GM21529 (cell line): ENCODE data around the gene CEP192.
"Not testable (repeated sequence)": the region's sequence is repeated elsewhere in the genome, so short reads cannot be mapped to it uniquely, and the experiment has no call there.

Experiments
- ATAC-seq: cut with Tn5 transposase; IDR thresholded peaks from one replicate; pipeline ENCODE4 v1.9.1; 2021; ENCODE audit not compliant: unreplicated experiment

Gene CEP192, protein sequence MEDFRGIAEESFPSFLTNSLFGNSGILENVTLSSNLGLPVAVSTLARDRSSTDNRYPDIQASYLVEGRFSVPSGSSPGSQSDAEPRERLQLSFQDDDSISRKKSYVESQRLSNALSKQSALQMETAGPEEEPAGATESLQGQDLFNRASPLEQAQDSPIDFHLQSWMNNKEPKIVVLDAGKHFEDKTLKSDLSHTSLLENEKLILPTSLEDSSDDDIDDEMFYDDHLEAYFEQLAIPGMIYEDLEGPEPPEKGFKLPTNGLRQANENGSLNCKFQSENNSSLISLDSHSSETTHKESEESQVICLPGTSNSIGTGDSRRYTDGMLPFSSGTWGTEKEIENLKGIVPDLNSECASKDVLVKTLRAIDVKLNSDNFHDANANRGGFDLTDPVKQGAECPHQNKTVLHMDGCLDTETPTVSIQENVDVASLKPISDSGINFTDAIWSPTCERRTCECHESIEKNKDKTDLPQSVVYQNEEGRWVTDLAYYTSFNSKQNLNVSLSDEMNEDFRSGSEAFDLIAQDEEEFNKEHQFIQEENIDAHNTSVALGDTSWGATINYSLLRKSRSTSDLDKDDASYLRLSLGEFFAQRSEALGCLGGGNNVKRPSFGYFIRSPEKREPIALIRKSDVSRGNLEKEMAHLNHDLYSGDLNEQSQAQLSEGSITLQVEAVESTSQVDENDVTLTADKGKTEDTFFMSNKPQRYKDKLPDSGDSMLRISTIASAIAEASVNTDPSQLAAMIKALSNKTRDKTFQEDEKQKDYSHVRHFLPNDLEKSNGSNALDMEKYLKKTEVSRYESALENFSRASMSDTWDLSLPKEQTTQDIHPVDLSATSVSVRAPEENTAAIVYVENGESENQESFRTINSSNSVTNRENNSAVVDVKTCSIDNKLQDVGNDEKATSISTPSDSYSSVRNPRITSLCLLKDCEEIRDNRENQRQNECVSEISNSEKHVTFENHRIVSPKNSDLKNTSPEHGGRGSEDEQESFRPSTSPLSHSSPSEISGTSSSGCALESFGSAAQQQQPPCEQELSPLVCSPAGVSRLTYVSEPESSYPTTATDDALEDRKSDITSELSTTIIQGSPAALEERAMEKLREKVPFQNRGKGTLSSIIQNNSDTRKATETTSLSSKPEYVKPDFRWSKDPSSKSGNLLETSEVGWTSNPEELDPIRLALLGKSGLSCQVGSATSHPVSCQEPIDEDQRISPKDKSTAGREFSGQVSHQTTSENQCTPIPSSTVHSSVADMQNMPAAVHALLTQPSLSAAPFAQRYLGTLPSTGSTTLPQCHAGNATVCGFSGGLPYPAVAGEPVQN (N-terminal part only)

DNA sequence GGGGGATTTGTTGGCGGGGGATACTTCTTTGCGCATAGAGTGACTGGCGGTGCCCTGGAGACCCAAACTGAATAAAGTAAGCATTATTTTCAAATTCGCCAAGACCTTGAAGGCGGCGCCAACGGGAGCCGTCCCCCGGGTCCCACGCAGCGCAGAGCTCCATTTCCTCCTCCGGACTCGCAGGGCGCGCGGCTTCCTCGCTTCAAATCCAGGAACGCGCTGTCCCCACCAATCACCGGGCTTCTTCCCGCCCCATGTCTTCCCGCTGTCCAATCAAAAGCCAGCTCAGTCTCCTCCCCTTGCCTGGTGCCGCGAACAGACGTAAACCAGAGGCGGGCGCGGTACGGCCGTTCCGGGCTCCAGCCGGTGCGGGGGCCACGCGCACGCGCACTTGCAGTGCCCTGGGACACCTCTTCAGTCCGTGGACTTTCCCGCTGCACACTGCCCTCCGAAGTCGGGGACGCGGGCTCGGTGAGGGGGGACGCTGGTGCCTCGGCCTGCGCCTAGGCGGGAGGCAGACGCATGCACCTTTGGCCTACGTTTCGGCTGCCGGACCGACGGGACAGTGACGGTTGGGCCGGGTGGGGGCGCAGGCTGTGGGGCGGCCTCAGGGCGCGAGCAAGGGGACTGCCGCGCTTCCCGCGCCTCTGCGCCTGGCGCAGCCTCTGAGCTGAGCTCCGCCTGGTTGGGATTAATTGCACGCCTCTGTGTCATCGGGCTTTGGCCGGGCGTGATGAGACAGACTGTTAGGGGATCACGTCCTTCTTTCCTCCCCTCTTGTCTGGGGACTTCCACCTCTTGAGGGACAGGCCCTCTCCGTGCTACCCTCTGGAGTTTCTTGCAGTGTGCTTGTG is at the start of gene CEP192:
Gene CEP192 (plus strand): TSS at position 396 of the 854 bp plus-strand sequence. CDS start 8,063 bp downstream, outside the sequence.
- peak; percentile 83 for ATAC-seq

GRCh38 chr18:12943215-12943614 is 47.9 kb upstream of the CEP192 start:
- no peak for ATAC-seq

DNA sequence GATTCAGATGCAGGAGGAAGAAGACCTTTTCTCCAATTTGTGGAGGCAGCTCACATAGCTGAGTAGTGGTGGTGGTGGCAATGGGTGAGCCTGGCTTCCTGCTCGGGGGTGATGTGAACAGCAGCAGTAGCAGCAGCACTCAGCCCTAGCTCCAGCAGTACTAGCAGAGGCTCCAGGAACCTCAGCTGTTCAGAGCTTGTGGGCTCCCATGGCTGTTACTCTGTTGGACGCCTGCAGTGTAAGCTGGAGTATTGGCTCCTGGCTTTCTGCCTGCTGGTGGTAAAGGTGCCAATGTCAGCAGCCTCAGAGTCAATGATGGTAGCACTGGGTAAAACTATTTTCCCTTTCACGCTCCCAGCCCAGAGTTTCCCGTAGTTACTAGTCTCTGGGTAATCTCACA is 46.5 kb upstream of the CEP192 start:
- ATAC-seq: no peak

DNA sequence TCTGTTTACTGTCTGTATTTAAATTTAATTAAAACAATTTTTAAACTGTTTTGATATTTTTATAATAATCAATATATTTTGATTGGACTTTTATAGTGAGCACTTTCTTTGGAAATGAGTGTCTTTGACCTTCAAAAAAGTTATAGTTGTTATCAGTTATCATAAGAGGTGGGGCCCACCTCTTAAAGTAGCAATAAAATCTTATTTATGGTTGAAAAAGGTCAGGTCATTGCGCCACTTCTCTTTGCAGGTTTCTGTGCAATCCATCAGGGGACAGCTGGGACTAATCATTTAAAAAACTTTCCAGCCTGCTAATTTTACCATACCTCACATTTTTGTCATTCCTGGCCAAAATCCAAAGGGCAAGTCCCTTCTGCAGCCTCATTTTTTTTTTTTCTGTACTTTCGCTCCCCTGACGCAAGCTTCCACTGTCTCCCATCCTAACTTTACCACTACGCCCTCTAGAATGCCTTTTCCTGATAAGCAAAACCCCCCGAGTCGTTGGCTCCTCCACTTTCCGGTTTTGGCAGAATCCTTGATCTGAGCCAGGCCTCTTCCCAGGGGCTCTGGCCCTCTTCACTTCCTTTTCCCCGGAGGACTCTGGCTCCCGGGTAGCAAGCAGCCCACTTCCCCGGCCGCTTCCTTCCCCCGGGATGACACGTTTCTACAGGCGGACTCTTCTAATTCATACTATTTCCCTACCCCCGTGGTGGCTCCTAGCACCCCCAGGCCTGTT is 44.4 kb upstream of the CEP192 start:
- peak; percentile 0 for ATAC-seq

DNA sequence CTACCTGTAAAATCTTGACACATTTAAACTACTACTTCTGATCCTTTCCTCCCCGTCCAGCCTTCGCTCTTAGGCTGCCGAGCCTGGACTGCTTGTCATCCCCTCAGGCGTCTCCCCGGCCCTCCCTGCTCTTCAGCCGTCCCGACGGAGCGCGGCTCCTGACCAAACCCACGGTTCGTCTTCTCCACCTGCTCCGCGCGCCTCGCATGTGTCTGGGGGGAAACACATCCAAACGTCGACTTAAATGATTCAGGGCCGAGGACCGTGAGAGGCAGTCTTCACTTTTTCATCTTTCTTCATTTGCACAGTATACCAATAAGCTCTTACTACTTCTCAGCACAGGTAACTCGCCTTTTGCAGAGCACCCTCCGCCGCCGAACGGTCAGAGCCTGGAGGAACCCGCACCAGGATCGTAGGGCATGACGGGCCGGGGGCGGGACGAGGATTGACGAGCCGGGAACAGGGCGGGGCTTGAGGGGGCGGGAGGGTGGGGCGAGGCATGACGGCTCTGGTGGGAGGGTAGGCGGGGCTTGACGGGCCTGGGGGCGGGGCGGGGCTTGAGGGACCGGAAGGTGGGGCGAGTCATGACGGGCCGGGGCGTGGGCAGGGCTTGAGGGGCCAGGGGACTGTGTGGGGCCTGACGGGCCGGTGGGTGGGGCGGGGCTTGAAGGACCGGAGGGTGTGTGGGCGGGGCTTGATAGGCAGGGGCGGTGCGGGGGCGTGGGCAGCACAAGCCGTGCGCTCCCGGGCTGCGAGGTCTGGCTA is 43.7 kb upstream of the CEP192 start, which contains the start of gene SEH1L:
Gene SEH1L (plus strand): TSS at position 727 of the 765 bp plus-strand sequence. CDS start 111 bp downstream, outside the sequence.
- peak; percentile 72 for ATAC-seq

GRCh38 chr18:12948050-12948804 is 42.9 kb upstream of the CEP192 start:
- peak; percentile 69 for ATAC-seq

DNA sequence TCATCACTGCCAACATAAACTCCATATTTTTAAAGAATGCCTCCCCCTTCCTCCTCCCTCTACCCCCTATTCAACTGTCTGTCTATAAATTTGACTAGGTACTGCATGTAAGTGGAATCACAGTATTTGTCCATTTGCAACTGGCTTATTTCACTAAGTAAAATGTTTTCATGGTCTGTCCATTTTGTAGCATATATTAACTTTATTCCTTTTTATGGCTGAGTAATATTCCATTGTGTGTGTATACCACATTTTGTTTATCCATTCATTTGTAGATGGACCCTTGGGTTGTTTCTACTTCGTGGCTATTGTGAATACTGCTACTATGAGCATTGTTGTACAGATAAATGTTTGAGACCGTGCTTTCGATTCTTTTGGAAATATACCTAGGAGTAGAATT is 32.7 kb upstream of the CEP192 start:
- no peak for ATAC-seq

- no peak for ATAC-seq
These were observed 30.8 kb upstream of the CEP192 start for GRCh38 chr18:12960395-12960794.

DNA sequence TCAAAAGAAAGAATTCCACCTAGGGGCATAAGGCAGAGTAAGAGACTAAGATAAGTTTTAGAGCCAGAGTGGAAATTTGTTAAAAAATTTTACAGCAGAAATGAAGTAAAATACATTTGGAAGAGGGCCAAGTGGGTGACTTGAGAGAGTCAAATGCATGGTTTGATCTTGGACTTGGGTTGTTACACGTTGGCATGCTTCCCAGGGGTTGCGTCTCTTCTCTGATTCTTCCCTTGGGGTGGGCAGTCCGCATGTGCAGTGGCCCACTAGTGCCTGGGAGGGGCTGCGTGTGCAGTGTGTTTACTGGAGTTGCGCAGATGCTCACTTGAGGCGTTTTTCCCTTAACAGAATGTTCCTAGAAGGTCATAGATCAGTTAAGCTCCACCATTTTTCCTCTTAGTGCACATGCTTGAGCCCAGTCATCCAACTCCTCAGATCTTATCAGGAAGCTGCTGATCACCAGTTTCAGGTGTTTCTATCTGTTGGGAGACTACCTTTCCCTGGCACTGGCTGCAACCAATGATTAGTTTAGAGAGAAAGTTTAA is 30.2 kb upstream of the CEP192 start:
- no peak for ATAC-seq

- ATAC-seq: no peak
These were observed 28.1 kb upstream of the CEP192 start for GRCh38 chr18:12963069-12963468.

- no peak for ATAC-seq
These were observed 23.0 kb upstream of the CEP192 start for GRCh38 chr18:12968115-12968514.

DNA sequence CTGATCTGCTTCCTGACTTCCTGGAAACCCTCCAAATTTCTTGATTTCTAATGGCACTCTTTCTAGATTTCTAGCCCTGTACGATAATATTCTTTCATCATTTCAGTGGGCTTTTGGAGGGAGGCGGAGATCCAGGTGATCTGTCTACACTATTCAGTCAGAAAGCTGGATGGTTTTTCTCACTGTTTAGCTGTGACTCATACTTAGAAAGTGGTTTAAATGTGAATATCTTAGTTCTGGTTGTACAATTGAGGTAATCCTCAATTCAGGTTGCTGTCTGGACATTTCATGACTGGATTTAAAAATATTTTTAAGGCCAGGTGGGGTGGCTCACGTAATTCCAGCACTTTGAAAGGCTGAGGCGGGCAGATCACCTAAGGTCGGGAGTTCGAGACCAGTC is 22.5 kb upstream of the CEP192 start:
- no peak for ATAC-seq

GRCh38 chr18:12973562-12974213 is 17.5 kb upstream of the CEP192 start:
- ATAC-seq: no peak

- no peak for ATAC-seq
These were observed 15.7 kb upstream of the CEP192 start for GRCh38 chr18:12975488-12975887.

- no peak for ATAC-seq
These were observed 14.9 kb upstream of the CEP192 start for GRCh38 chr18:12976305-12976704.

DNA sequence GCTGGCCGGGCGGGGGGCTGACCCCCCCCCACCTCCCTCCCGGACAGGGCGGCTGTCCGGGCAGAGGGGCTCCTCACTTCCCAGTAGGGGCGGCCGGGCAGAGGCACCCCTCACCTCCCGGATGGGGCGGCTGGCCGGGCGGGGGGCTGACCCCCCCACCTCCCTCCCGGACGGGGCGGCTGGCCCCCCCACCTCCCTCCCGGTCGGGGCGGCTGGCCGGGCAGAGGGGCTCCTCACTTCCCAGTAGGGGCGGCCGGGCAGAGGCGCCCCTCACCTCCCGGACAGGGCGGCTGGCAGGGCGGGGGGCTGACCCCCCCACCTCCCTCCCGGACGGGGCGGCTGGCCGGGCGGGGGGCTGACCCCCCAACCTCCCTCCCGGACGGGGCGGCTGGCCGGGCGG is 11.1 kb upstream of the CEP192 start:
- ATAC-seq: not testable (repeated sequence)
